ENCODE data around the gene SASH1. TPM values are rescaled to one million over a fixed set of nuclear protein-coding genes. Genes with fewer than 3 reads are reported as not detected.

Gene SASH1
- total RNA-seq (100 to 1,000 TPM in 1 of 4 donors, 10 to 100 TPM in 3; 40.5 to 101 (median 61.3) TPM), polyA plus RNA-seq (10 to 100 TPM in 1 of 3 donors, 1 to 10 TPM in 2; 3.2 to 10.2 (median 8.9) TPM)

DNA sequence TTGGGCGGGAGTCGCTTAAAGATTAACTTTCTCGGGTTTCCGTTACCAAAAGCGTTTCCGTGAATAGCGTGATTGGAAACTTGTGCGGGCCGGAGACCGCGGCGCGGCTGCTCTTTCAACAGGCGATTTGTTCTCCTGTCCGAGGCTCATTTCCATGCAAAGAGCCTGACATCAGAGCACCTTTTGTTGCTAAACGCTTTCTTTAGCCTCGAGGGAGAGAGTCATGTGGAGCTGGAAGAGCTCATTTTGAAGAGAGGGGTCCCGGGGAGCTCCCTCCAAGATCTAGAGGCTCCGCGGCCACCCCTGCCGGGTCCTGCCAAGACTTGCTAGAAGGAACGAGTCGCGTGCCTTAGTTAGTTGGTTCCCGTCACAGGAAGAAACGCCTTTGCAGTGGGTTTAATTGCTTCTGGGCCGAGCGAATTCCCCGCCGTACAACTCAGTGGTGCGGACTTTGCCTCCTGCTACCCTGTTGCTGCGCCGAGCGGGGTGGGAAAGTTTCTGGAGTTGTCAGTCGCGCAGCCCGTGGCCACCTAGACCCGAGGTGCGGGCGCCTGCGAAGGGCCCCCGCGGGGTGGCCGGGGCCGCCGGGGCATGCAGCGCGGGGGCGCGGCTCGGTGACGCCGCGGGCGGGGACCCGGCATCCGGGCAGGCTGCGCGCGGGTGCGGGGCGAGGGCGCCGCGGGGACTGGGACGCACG lies at the start of gene SASH1:
Gene SASH1 (plus strand): TSS at position 489 of the 697 bp plus-strand sequence. CDS start 230 bp downstream, outside the sequence.
- H3K36me3 ChIP-seq, result no peaks in the 10 kb centered on the region
- intact Hi-C loops (cut with DNase I), result loop anchor here (2.0 to 5.0 kb wide), 2 partner anchors 65 to 122 kb away; no protein-coding TSS in a partner anchor
- no peaks in the 10 kb centered on the region for H3K27me3 ChIP-seq
- DNase-seq, result peak; percentile 84
- peak; percentile 50 to 80 (median 64) for TF ChIP-seq POLR2AphosphoS5 (IDR thresholded peaks at IDR 0.05)
- TF ChIP-seq POLR2A (IDR thresholded peaks at IDR 0.05), result peak in 1 of 2 donors; percentile 26
- TF ChIP-seq, protein P1, sequence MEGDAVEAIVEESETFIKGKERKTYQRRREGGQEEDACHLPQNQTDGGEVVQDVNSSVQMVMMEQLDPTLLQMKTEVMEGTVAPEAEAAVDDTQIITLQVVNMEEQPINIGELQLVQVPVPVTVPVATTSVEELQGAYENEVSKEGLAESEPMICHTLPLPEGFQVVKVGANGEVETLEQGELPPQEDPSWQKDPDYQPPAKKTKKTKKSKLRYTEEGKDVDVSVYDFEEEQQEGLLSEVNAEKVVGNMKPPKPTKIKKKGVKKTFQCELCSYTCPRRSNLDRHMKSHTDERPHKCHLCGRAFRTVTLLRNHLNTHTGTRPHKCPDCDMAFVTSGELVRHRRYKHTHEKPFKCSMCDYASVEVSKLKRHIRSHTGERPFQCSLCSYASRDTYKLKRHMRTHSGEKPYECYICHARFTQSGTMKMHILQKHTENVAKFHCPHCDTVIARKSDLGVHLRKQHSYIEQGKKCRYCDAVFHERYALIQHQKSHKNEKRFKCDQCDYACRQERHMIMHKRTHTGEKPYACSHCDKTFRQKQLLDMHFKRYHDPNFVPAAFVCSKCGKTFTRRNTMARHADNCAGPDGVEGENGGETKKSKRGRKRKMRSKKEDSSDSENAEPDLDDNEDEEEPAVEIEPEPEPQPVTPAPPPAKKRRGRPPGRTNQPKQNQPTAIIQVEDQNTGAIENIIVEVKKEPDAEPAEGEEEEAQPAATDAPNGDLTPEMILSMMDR (IDR thresholded peaks at IDR 0.05), result no peak
- peak within 1 kb of the TSS; percentile 64 to 80 (median 72) for H3K4me3 ChIP-seq
- peaks cover 0 to 37% (median 28%) of the 10 kb centered on the region in 4 donors for H3K4me1 ChIP-seq
- WGBS, 2 donors, result 1 to 2% methylated on average over 67 of the region's 67 CpGs
- no peaks in the 10 kb centered on the region for H3K9me3 ChIP-seq
- H3K27ac ChIP-seq, result peak within 1 kb of the TSS; percentile 82 to 85 (median 84)

DNA sequence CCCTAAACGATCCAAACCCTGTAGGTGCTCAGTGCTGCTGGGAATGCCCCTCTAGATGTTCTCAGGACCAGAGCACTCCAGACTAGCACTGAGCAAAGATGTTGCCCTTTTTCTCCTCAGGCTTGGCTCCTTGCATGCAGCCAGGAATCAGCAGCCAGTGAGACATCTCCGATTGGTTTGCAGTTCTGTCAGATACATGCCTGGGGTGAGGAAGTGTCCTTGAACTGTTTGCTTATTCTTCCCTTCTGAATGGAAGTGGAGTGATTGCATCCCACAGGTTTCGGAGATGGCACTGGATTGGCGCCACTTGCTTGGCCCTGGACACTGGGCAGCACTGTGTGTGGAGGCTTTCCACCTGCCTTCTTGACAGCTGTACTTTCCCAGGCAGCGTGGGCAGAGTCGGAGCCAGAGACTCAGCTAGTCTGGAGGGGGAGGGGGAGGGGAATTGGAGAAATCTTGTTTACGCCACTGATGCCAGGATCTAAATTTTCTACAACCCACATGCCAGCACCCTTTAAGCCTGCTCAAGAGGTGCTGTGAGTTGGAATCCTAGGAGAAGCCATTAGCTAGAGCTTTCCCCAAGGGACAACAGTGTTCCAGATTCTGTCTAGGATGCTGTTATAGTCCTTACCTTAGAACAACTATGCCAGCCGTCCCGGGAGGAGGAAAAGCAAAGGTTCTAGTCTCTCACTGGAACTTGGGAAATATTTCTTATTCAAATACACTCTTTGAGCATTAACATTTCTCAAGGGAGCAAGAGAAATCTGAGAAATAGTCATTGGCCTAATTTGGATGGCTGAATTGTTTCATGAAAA lies 49.2 kb upstream of the SASH1 start:
- no peaks in the 10 kb centered on the region for H3K27me3 ChIP-seq
- DNase-seq, result no peak
- intact Hi-C loops (cut with DNase I), result no loop called here
- H3K4me1 ChIP-seq, result peaks cover 0 to 12% (median 10%) of the 10 kb centered on the region in 4 donors
- no peaks in the 10 kb centered on the region for H3K36me3 ChIP-seq
- peak in 1 of 4 donors; percentile 41 for TF ChIP-seq POLR2AphosphoS5 (IDR thresholded peaks at IDR 0.05)
- TF ChIP-seq POLR2A (IDR thresholded peaks at IDR 0.05), result no peak
- no peak for TF ChIP-seq EP300 (IDR thresholded peaks at IDR 0.05)
- no peak overlapping the region for H3K4me3 ChIP-seq
- no peak overlapping the region for H3K27ac ChIP-seq
- 79 to 91% methylated on average over 9 of the region's 9 CpGs for WGBS, 2 donors
- H3K9me3 ChIP-seq, result no peaks in the 10 kb centered on the region

DNA sequence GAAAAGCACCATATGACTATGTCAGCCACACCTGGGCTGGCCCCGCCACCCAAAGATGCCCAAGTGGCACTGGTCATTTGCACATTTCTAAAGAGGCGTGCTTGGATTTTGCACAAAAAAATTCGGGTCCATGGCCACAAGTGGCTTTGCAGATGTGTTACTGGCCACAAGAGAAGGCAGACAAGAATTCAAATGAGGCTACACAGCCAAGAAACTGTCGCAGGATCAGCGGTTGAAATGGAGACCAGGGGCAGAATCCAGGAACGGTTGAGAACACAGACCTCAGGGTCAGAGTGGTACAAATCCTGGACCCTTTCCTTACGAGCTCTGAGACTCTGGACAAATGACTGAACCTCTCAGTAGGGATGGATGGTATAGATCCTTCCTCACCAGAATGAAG lies 48.6 kb upstream of the SASH1 start:
- Histone ChIP-seq H3K36me3 (no peaks in the 10 kb centered on the region), H3K27me3 (no peaks in the 10 kb centered on the region), H3K27ac (no peak overlapping the region), H3K4me1 (peaks cover 0 to 12% (median 10%) of the 10 kb centered on the region in 4 donors), H3K9me3 (no peaks in the 10 kb centered on the region), H3K4me3 (no peak overlapping the region)
- no peak for DNase-seq
- TF ChIP-seq POLR2AphosphoS5 (IDR thresholded peaks at IDR 0.05), result no peak
- TF ChIP-seq, protein P1 (IDR thresholded peaks at IDR 0.05), result no peak
- TF ChIP-seq EP300 (IDR thresholded peaks at IDR 0.05), result no peak
- TF ChIP-seq POLR2A (IDR thresholded peaks at IDR 0.05), result no peak
- 89 to 93% methylated on average over 7 of the region's 7 CpGs for WGBS, 2 donors
- intact Hi-C loops (cut with DNase I), result no loop called here

DNA sequence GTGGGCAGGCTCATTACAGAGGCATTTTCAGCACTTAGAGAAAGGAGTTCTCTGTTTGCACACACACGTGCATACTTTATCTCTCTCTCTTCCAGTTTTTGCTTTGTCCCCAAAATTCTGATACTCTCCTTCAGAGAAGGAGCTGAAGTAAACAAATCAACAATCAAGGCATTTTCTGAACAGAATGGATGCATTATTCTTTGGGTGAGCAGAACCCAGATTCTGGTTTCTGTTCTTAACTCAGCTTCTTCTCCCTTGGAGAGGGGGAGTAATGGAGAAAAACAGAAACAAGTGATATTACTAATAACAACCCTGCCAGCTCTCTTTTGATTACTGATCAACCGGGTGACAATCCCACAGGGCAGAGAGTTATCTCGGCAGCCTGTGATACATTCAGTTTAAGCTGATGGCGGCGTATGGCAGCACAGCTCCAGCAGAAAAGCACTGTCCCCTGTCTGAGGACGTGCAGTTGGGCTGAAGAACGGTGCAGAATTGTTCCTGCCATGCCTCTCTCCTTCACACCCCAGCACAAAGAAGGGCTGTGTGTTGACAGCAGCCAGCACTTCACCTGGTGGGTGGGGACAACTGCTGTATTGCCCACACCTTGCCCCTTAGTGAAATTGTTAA lies 47.3 kb upstream of the SASH1 start:
- no peaks in the 10 kb centered on the region for H3K27me3 ChIP-seq
- TF ChIP-seq POLR2AphosphoS5 (IDR thresholded peaks at IDR 0.05) (no peak), POLR2A (IDR thresholded peaks at IDR 0.05) (no peak), EP300 (IDR thresholded peaks at IDR 0.05) (no peak)
- TF ChIP-seq, protein P1 (IDR thresholded peaks at IDR 0.05), result no peak
- WGBS, 2 donors, result 62 to 78% methylated on average over 7 of the region's 7 CpGs
- no peak overlapping the region for H3K4me3 ChIP-seq
- DNase-seq, result no peak
- no peak overlapping the region for H3K27ac ChIP-seq
- H3K4me1 ChIP-seq, result peaks cover 0 to 12% (median 10%) of the 10 kb centered on the region in 4 donors
- intact Hi-C loops (cut with DNase I), result no loop called here
- H3K36me3 ChIP-seq, result no peaks in the 10 kb centered on the region
- H3K9me3 ChIP-seq, result no peaks in the 10 kb centered on the region

Data from sigmoid colon (tissue), 7 donors.